NCI-H1417 treated with DMSO at 0.1 percent for 48 hours (cell line): ENCODE data around the gene FIBCD1.

Experiments
- DNase-seq: peaks from one replicate; lab custom pipeline; 2025; lab: John Stamatoyannopoulos, UW

FIBCD1 gene

DNA sequence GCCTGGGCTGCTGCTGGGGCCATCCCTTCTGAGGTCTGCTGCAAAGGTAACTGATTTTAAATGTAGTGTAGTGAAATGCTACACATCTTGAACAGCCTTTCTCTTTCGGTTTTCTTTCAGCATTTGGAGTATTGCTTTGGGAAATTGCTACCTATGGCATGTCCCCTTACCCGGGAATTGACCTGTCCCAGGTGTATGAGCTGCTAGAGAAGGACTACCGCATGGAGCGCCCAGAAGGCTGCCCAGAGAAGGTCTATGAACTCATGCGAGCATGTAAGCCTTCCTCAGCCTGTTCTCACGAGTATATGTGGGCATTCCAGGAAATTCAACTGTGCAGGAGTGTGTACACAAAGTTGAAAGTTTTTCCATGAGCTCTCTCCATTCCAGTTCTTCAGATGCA, 60.8 kb downstream of the FIBCD1 start:
- DNase-seq, result no peak

DNA sequence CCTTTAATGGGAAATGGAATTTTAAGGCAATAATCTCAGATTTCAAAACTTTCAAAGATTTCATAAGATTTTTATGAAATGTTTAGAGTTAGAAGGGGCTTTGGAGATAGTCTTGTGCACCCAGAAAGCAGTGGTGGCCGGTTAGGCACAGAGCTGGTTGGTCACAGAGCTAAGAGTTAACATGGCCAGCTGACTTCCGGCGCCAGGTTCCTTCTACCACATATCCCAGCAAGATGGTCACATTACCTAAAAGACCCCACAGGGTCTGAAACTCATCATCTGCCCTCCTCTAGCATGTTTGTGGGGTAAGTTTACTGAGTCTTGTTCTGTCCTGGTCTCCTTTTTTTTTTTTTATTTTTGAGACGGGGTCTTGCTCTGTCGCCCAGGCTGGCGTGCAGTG, 61.7 kb downstream of the FIBCD1 start:
- DNase-seq, result no peak

GRCh38 chr9:130874783-130875182, 64.3 kb downstream of the FIBCD1 start:
- no peak for DNase-seq

- DNase-seq, result no peak
Observed at GRCh38 chr9:130873966-130874365, 65.1 kb downstream of the FIBCD1 start.

DNA sequence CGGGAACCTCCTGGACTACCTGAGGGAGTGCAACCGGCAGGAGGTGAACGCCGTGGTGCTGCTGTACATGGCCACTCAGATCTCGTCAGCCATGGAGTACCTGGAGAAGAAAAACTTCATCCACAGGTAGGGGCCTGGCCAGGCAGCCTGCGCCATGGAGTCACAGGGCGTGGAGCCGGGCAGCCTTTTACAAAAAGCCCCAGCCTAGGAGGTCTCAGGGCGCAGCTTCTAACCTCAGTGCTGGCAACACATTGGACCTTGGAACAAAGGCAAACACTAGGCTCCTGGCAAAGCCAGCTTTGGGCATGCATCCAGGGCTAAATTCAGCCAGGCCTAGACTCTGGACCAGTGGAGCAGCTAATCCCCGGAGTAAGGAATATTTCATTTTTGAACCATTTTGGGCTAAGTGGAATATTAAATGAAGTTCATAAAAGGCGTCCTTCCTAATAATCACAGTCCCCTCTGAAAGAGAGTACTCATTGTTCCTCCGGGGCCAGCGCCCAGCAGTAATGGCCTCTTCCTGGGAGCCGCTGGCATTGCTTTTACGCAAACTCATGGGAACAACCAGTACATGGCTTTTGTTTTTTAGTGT, 66.0 kb downstream of the FIBCD1 start:
- DNase-seq, result no peak

- no peak for DNase-seq
Observed at GRCh38 chr9:130872508-130872907, 66.5 kb downstream of the FIBCD1 start.

DNA sequence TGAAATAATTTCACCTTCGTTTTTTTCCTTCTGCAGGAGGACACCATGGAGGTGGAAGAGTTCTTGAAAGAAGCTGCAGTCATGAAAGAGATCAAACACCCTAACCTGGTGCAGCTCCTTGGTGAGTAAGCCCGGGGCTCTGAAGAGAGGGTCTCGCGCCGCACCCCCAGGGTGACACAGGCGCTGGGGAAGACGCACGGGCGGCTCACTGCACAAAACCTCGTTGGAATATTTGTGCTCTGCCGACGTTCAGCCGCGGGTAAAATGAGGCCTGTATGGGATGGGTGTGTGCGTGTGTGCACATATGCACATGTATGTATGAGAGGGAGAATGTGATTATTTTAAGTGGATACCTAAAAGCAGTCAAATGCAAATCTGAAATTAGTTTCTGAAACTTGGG, 67.0 kb downstream of the FIBCD1 start:
- no peak for DNase-seq

GRCh38 chr9:130871395-130872062, 67.5 kb downstream of the FIBCD1 start:
- no peak for DNase-seq

DNA sequence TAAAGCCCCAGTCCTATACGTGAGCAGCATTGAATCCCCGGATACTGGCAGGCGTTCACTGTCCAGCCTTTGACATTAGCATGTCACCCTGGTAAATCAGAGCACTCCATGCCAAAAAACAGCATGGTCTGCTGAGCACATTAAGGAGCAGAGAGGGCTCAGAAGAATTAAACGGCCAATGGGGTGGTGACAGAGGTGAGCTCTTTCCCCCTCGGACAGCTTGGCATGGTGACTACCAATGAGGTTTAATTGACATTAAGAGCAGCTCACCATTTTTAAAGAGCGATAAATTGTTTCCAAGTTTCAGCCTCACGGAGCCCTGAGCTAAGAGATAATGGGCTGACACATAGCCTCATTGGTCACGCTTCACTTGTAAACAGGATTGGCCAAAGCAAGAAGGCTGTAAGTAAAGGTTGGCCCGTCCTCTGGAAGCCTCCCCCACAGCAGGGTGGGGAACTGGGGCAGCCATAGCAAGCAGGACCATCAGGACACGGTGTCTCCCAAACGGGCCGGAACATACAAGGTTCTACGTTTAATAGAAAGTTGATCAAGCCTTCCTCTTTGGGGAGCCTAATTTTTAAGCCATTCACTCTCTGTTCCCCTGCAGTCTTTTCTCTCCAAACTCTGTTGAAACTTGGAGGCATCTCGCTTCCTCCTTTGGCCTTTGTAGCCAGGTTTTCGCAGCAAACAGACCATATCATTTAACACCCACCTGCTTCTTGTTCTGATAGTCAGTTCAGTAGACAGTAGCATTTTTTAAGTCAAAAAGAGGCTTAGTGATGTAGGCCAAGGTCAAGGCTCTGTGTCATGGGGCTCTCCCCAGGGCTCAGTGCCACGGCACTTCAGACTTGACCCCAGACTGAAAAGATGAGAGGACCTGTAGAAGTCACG, 68.3 kb downstream of the FIBCD1 start:
- no peak for DNase-seq

- no peak for DNase-seq
Observed at GRCh38 chr9:130869250-130869649, 69.8 kb downstream of the FIBCD1 start.

- DNase-seq, result no peak
Observed at GRCh38 chr9:130868230-130868629, 70.8 kb downstream of the FIBCD1 start.

- no peak for DNase-seq
Observed at GRCh38 chr9:130867556-130867955, 71.5 kb downstream of the FIBCD1 start.

DNA sequence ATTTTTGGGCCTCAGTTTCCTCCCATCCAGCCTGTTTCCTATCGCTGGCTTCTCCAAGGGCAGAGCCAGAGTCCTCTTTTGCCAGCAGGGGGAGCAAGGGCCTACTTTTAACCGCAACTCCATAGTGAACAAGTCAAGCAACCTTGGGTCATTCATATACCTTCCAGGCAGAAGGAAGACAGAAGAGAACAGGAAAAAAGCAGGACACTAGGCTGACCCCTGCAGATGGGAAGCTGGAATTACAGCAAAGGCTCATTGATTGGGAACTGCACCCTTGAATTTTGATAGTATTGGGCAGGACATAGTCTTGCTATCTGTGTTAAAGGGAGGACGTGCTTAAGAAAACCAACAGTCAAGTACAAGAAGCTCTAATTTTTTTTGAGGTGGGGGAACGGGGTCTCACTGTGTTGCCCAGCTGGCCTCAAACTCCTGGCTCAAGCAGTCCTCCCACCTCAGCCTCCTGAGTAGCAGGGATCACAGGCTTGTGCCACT, 72.5 kb downstream of the FIBCD1 start:
- DNase-seq, result peak; percentile 54

- DNase-seq, result no peak
Observed at GRCh38 chr9:130865921-130866320, 73.1 kb downstream of the FIBCD1 start.

- DNase-seq, result no peak
Observed at GRCh38 chr9:130864541-130864940, 74.5 kb downstream of the FIBCD1 start.

GRCh38 chr9:130862747-130863146, 76.3 kb downstream of the FIBCD1 start:
- no peak for DNase-seq

- no peak for DNase-seq
Observed at GRCh38 chr9:130862217-130862616, 76.8 kb downstream of the FIBCD1 start.

DNA sequence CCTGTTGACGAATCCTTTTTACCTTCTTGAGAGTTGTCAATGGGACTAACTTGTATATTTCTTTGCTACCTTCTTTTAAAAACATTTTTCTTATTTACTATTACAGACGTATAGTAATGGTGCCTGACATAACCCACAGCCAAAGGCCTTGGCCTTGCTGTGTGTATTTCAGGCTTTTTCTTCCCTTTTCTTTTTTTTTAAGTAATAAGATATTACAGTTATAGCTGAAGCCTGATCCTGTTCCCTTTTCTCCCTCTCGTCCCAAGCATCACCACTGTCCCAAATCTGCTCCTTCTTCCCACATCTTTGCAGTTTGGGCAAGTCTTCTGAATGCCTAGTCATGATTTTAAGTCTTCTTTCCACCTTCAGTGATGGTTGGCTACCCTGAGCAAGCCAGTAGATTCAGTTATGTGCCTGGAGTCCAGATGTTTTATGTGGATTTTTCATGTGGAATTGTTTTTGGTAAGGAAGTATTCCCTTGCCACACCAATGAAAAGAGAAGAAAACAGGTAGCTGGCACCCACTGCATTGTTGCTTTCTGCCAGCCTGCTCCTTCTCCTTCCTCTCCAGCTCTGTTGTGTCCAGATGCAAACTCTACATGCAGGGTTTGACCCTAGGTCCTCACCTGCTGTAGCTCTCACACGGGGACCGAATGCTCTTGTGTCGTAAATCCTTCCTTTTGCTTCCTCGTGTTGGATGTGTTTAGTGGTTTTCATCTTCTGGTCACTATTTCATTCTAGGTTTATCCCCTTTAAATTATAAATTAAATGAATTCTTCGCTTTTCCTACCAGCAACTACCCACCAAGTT, 77.5 kb downstream of the FIBCD1 start:
- DNase-seq, result no peak

- no peak for DNase-seq
Observed at GRCh38 chr9:130860458-130861316, 78.4 kb downstream of the FIBCD1 start.

GRCh38 chr9:130858739-130859705, 80.0 kb downstream of the FIBCD1 start:
- DNase-seq, result no peak
